HCEC 1CT (cell line): Measurements from ENCODE around the gene PIGC.

Source experiments
- DNase-seq: peaks from one replicate; pipeline ENCODE4 v3.0.0-alpha.2; 2017

PIGC gene

DNA sequence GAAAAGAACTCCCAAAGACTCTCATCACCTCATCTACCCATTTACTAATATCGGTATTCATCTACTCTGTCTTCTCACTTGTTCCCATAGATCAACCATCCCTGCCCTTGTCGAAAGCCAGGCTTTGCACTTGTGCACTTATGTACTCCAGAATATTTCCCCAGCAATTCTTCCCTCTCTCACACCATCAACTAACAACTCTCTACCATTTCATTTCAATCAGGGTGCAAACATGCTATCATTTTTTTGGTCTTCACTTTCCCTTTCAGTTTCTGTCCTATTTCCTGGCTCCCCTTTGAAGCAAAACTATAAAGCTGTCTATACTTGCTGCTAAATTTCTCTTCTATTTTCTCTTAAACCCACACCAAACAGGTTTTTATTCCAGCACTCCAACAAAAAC is 16.7 kb downstream of the PIGC start:
- DNase-seq = no peak

- no peak for DNase-seq
These were observed 18.5 kb downstream of the PIGC start for GRCh38 chr1:172425339-172425738.

- DNase-seq = no peak
These were observed 20.5 kb downstream of the PIGC start for GRCh38 chr1:172423336-172423735.

GRCh38 chr1:172421974-172422604 is 21.8 kb downstream of the PIGC start:
- no peak for DNase-seq

- no peak for DNase-seq
These were observed 23.5 kb downstream of the PIGC start, which contains the start of gene C1orf105 for GRCh38 chr1:172420385-172420784. Gene C1orf105, plus strand, starts transcription at chr1:172420685. Its CDS starts 201 bp downstream, at chr1:172420886.

- no peak for DNase-seq
These were observed 26.3 kb downstream of the PIGC start for GRCh38 chr1:172417557-172417956.

GRCh38 chr1:172416496-172417035 is 27.3 kb downstream of the PIGC start:
- no peak for DNase-seq

GRCh38 chr1:172414331-172414730 is 29.5 kb downstream of the PIGC start:
- DNase-seq = peak; percentile 27

DNA sequence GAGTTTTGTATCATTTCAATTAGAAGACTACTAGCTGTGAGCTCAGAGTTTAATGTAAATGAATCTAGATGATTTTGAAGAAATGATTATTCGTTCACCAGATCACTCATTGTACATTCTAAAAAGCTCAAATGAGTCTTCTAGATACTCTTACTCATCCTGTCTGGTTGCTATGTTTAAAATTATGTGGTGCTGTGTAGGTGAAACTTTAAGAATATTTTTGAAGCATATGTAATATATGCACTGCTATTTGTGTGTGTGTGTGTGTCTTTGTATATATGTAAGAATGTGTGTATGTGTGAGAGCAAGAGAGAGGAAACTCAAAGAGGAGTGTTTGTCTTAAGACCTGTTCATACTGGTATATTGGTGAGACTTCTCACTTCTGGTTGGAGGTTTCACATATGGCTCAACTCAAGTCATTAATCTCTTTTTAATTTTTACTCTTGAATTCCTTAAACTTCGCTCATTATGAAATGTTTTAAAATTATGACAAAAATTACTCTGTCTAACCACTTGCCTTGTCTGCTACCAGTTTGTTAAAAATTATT is 32.0 kb downstream of the PIGC start:
- no peak for DNase-seq

GRCh38 chr1:172410027-172410426 is 33.8 kb downstream of the PIGC start:
- no peak for DNase-seq

- DNase-seq = no peak
These were observed 34.9 kb downstream of the PIGC start for GRCh38 chr1:172408958-172409357.

GRCh38 chr1:172406968-172407367 is 36.9 kb downstream of the PIGC start:
- DNase-seq = no peak

GRCh38 chr1:172405912-172406311 is 38.0 kb downstream of the PIGC start:
- peak; percentile 21 for DNase-seq

DNA sequence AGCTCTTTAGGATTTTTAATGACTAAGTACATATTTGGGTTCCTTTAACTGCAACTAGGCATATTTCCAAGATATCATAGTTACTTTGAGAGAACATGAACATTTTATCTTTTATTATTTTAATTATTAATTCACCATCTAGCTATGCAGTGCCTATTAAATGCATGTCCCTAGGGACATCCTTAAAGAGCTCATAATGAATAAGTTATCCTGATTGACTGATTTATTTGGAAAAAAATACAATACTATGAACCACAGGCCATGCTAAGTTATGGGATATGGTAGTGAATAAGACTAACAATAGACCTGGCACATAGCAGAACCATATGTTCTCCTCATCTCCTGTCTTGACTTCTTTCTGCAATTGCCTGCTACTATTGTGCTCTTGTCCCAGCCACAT is 39.7 kb downstream of the PIGC start:
- DNase-seq = no peak

- no peak for DNase-seq
These were observed 40.8 kb downstream of the PIGC start for GRCh38 chr1:172402878-172403569.

DNA sequence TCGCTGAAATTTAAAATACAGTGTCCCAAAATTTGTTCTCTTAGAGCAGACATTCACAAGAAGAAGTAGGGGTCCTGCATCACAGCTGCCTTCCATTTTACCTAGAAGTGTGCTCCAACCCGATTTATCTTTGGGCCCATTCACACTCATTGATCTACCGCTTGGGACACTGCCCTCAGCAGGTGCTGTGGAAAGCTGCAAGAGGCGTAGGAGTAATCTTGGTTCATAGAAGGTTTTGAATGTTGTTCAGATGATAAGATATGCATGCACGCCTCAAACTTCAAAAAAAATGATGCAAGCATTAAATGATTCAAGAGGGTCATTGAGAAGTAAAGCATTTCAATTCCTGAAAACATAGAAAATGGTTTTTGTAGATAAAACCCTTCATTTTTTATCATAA is 42.0 kb downstream of the PIGC start:
- DNase-seq = no peak

- no peak for DNase-seq
These were observed 42.4 kb downstream of the PIGC start for GRCh38 chr1:172401477-172401876.

GRCh38 chr1:172400722-172401105 is 43.2 kb downstream of the PIGC start:
- DNase-seq = no peak

- DNase-seq = no peak
These were observed 43.8 kb downstream of the PIGC start for GRCh38 chr1:172399756-172400721.

DNA sequence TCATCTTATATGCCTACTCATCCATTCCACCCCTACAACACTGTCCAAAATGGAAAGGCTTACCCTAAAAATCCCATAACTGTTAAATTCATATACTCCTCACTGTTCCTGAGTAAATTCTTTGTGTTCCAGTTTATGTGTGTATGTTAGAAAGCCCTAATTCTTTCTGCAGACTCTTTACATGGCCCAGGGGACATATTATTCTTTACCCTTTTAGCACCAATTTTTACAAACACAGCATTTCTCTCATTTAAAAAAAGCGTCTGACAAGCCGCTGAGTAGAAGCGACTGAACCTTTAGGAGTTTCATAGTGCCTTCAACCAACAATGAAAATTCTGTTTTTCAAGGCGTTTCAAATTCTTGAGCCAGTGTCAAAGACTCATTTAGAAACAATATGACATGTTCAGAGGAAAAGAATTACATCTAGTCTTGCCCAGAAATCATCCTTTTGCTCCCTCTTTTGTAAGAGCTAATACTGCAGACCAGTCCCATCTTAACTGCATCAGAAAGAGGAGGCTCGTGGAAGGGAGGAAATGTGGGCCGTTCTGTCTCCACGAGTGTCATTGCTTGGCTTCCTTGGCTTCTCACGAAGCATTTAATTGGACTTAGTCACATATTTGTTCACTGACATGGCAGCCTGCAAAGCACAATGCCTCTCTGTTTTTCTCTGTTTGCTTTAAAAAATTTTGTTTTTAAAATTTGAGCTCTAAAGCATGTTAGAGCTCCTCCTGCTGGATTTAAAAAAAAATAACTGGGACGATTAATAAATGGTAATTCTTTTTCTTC is 44.7 kb downstream of the PIGC start:
- peak; percentile 85 for DNase-seq

GRCh38 chr1:172398193-172398592 is 45.7 kb downstream of the PIGC start:
- DNase-seq = no peak

DNA sequence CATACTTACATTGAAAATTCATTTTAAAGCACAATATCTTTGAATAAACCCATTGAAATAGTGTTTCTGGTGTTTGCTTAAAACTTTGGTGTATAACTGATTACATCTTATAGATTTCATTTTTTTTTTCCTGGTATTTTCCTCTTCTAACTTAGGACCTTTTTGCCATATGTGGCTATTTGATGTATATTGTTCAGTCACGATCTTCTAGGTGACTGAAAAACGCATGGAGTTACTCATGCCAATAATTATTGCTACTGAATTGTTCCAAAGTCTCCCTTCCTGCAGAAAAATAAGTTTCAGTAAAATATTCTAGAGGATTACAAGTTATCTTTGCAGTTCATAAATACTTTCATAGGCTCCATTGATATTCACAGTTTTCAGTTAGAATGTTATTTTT is 46.2 kb downstream of the PIGC start:
- no peak for DNase-seq
